K562 (cell line): ENCODE results near the gene CDH18. TPM values are rescaled to one million over a fixed set of nuclear protein-coding genes. Genes with fewer than 3 reads are reported as not detected.

Experiments used
- ATAC-seq: fragments of 200-7000 bp; cut with Tn5 transposase; 3 replicates; pipeline ENCODE4 v1.9.1; 2020; ENCODE audit warnings: moderate library complexity
- BruUV-seq: library from RNA; stranded (reverse); fragments of 400-500 nt; replicated peaks from 2 replicates; lab custom pipeline; 2021; lab: Mats Ljungman, UMichigan
- CTCF ChIA-PET: fragments of 300-600 bp; formaldehyde crosslinking; extraction: SDS; loops from one replicate; lab custom pipeline; 2021; ENCODE audit warnings: low intra/inter-chr PET ratio; lab: Yijun Ruan, JAX
- POLR2A ChIA-PET: fragments of 300-600, 350-650 bp; sonication (Branson Sonifier 250); formaldehyde crosslinking; extraction: SDS; loops from one replicate; lab custom pipeline; 2021; ENCODE audit warnings: antibody characterized with exemption, inconsistent platforms; lab: Yijun Ruan, JAX
- DNase-seq, 4 experiments: peaks; one replicate each; pipeline versions ENCODE4 v3.0.0 to v3.0.0-alpha.2; 2011 to 2018; ENCODE audit warnings: low spot score in 3 of 4, mixed read lengths in 3 of 4; ENCODE audit errors: extremely low read depth in 1 of 4
- FAIRE-seq: peaks from 2 replicates; lab custom pipeline; 2011; peaks lifted over from hg19 to GRCh38; lab: Jason Lieb, UNC
- H2AFZ ChIP-seq: 2 replicates; pipeline ENCODE4 v1.6.0; 2011; ENCODE audit warnings: low read depth, low read length, control low read depth, inconsistent platforms
- H3K27ac ChIP-seq: fragments of 200-600 bp; 3 replicates; pipeline ENCODE4 v1.8.0; 2011; ENCODE audit warnings: low read depth, mild to moderate bottlenecking, control low read depth, inconsistent platforms, low read length, moderate library complexity, mixed read lengths; ENCODE audit errors: extremely low read depth
- H3K27me3 ChIP-seq, 2 experiments: fragments of 300-600 bp in 1 of 2; 2 replicates in 1 of 2; 3 replicates in 1 of 2; pipeline versions ENCODE4 v1.6.0 to v1.8.0; 2011; ENCODE audit warnings: inconsistent platforms in 2 of 2, low read length in 2 of 2, mild to moderate bottlenecking in 1 of 2, mixed read lengths in 1 of 2, moderate library complexity in 1 of 2; ENCODE audit not compliant: control insufficient read depth in 2 of 2, insufficient read depth in 2 of 2
- H3K36me3 ChIP-seq: fragments of 300-600 bp; 3 replicates; pipeline ENCODE4 v1.8.0; 2011; ENCODE audit warnings: mild to moderate bottlenecking, low read length, inconsistent platforms; ENCODE audit not compliant: control insufficient read depth, insufficient read depth
- H3K4me1 ChIP-seq, 2 experiments: fragments of 200-600 bp in 1 of 2; replicated peaks in 1 of 2; 2 replicates in 1 of 2; 3 replicates in 1 of 2; pipeline versions ENCODE4 v1.5.1 to v1.8.0; 2011; ENCODE audit warnings: inconsistent platforms in 2 of 2, low read length in 2 of 2, mild to moderate bottlenecking in 1 of 2, mixed read lengths in 1 of 2, moderate library complexity in 1 of 2; ENCODE audit not compliant: control insufficient read depth in 2 of 2, insufficient read depth in 2 of 2
- H3K4me2 ChIP-seq: 2 replicates; pipeline ENCODE4 v1.6.1; 2011; ENCODE audit warnings: low read length, control low read depth, inconsistent platforms, mixed read lengths; ENCODE audit not compliant: insufficient read depth
- H3K4me3 ChIP-seq: fragments of 200-600 bp; sonication (generic), shearing (Covaris generic); 2 replicates; pipeline ENCODE4 v1.5.1; 2016; ENCODE audit warnings: control low read depth, inconsistent platforms
- H3K79me2 ChIP-seq: fragments of 200-600 bp; 3 replicates; pipeline ENCODE4 v1.8.0; 2011; ENCODE audit warnings: low read length, inconsistent platforms; ENCODE audit not compliant: control insufficient read depth, insufficient read depth
- H3K9ac ChIP-seq, 2 experiments: 2 replicates each; pipeline versions ENCODE4 v1.6.0 to v1.6.1; 2011; ENCODE audit warnings: low read depth in 2 of 2, low read length in 2 of 2, control low read depth in 1 of 2, inconsistent platforms in 1 of 2, mild to moderate bottlenecking in 1 of 2, mixed read lengths in 1 of 2; ENCODE audit not compliant: insufficient read depth in 1 of 2
- H3K9me1 ChIP-seq: one replicate; pipeline ENCODE4 v1.6.0; 2011; ENCODE audit warnings: inconsistent platforms, mild to moderate bottlenecking, low read length, moderate library complexity; ENCODE audit not compliant: control insufficient read depth, insufficient read depth
- H3K9me3 ChIP-seq: replicated peaks from 2 replicates; pipeline ENCODE4 v1.5.1; 2011; ENCODE audit warnings: low read depth, low read length, inconsistent platforms; ENCODE audit not compliant: control insufficient read depth, insufficient read depth
- H4K20me1 ChIP-seq: replicated peaks from 2 replicates; pipeline ENCODE4 v1.6.1; 2011; ENCODE audit warnings: low read length, inconsistent platforms, mixed read lengths; ENCODE audit not compliant: control insufficient read depth, insufficient read depth
- CREB1 ChIP-seq, 2 experiments: sonication (generic) in 1 of 2; formaldehyde crosslinking in 1 of 2; IDR thresholded peaks; 2 replicates each; pipeline versions ENCODE4 v1.6.1 to v1.8.0; 2012 to 2022; ENCODE audit warnings: inconsistent platforms in 1 of 2, mild to moderate bottlenecking in 1 of 2, missing genetic modification reagents in 1 of 2, moderate library complexity in 1 of 2
- CREM ChIP-seq: IDR thresholded peaks from 2 replicates; pipeline ENCODE4 v1.6.1; 2014; ENCODE audit warnings: antibody characterized with exemption, low read depth
- NRF1 ChIP-seq, 2 experiments: fragments of 450-650 bp; IDR thresholded peaks in 1 of 2; conservative IDR thresholded peaks in 1 of 2; 2 replicates each; pipeline ENCODE4 v1.6.1; 2014; ENCODE audit warnings: mild to moderate bottlenecking in 2 of 2
- POLR2H ChIP-seq: IDR thresholded peaks from 2 replicates; pipeline ENCODE4 v1.6.1; 2016; ENCODE audit warnings: missing genetic modification characterization, low read depth, mild to moderate bottlenecking, control low read depth, missing compliant biosample characterization, moderate library complexity
- PTBP1 ChIP-seq: fragments of 200-400 bp; formaldehyde crosslinking; IDR thresholded peaks from 2 replicates; pipeline ENCODE4 v1.6.1; 2017; ENCODE audit warnings: low read depth, low read length
- RBM22 ChIP-seq: fragments of 200-400 bp; formaldehyde crosslinking; IDR thresholded peaks from 2 replicates; pipeline ENCODE4 v1.6.1; 2018; ENCODE audit warnings: low read length, low read depth; ENCODE audit not compliant: poor library complexity, severe bottlenecking
- TAF9B ChIP-seq: fragments of 450-650 bp; IDR thresholded peaks from 2 replicates; pipeline ENCODE4 v1.6.1; 2018; ENCODE audit warnings: mild to moderate bottlenecking; ENCODE audit not compliant: partially characterized antibody
- XRCC3 ChIP-seq: fragments of 450-650 bp; IDR thresholded peaks from 2 replicates; pipeline ENCODE4 v1.6.1; 2017; ENCODE audit warnings: mild to moderate bottlenecking, moderate library complexity
- ZNF217 ChIP-seq: sonication (generic); formaldehyde crosslinking; IDR thresholded peaks from 2 replicates; pipeline ENCODE4 v1.8.0; 2022; ENCODE audit warnings: mild to moderate bottlenecking, missing genetic modification reagents
- ZSCAN32 ChIP-seq: fragments of 450-650 bp; formaldehyde crosslinking; IDR thresholded peaks from 2 replicates; pipeline ENCODE4 v1.4.0; 2020; ENCODE audit warnings: mild to moderate bottlenecking, moderate library complexity
- WGBS: fragments of 100-300 bp; shearing (Covaris generic); methylation state at CpG from one replicate; pipeline ENCODE4 v1.1.6; 2016; ENCODE audit warnings: low coverage, mixed read lengths; ENCODE audit not compliant: insufficient coverage; ENCODE audit errors: missing lambda C conversion rate; 5-methylcytosine and 5-hydroxymethylcytosine counted together
- in situ Hi-C: fragments of 300-500 bp; cut with MboI; formaldehyde crosslinking; loops from 4 replicates; pipeline ENCODE4 v1.15.0; 2018; ENCODE audit warnings: inconsistent platforms, mixed read lengths
- intact Hi-C: fragments of 100-400 bp; cut with micrococcal nuclease; formaldehyde crosslinking; loops from 2 replicates; pipeline ENCODE4 v1.14.2; 2022
- polyA plus RNA-seq, 8 experiments: library from polyadenylated mRNA; depleted of rRNA in 4 of 8; stranded (reverse) in 5 of 8; unstranded in 3 of 8; fragments of >200 nt; fragmentation: Nextera tagmentation in 2 of 8; fragmentation: Illumina TruSeq in 1 of 8; extraction: Ambion mirVana in 2 of 8; extraction: Trizol in 1 of 8; gene quantifications; 2 replicates each; pipeline versions ENCODE4 v1.2.1 to v1.2.3, GENCODE V29; 2011 to 2014; ENCODE audit warnings: inconsistent platforms in 1 of 8, missing spikeins in 1 of 8
- total RNA-seq, 7 experiments: library from RNA; depleted of rRNA in 6 of 7; stranded (reverse); fragments of >200 nt in 6 of 7; fragmentation: Illumina TruSeq in 2 of 7; extraction: Trizol in 2 of 7; gene quantifications; 2 replicates each; pipeline versions ENCODE4 v1.2.1 to v1.2.3, GENCODE V29; 2011 to 2021; ENCODE audit warnings: low replicate concordance in 1 of 7
- TF ChIP-seq, protein P1 (sequence below): fragments of 450-650 bp; formaldehyde crosslinking; IDR thresholded peaks from 2 replicates; pipeline ENCODE4 v1.4.0; 2020; ENCODE audit warnings: mild to moderate bottlenecking, moderate library complexity
- TF ChIP-seq, protein P2 (sequence below): fragments of 250-450 bp; sonication (Bioruptor Pico); IDR thresholded peaks from 2 replicates; pipeline ENCODE4 v1.8.0; 2022; ENCODE audit warnings: moderate library complexity, mild to moderate bottlenecking, inconsistent platforms

CDH18 gene
- total and polyA plus RNA-seq, 9 of the 15 experiments (the other 6 are each of a cell fraction or from before 2014, with no cell fraction given), result 0.18 to 1.4 (median 0.31) TPM

DNA sequence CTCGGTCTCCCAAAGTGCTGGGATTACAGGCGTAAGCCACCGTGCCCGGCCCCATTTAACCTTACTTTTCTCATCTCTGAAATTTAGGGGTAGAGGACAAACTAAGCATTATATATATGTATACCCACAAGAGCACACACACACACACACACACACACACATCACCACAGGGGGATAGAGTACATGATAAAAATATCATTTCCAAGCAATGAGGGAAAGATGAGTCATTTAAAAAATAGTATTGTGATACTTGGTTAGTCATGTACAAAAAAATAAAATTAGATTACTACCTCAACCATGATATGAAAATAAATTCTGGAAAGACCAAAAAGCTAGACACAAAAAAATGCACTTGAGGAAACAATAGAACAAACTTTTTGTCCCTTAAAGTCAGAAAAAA lies 67.2 kb downstream of the CDH18 start (continued):
- TF ChIP-seq XRCC3, result no peak
- no peak for TF ChIP-seq TAF9B
- TF ChIP-seq POLR2H, result no peak

DNA sequence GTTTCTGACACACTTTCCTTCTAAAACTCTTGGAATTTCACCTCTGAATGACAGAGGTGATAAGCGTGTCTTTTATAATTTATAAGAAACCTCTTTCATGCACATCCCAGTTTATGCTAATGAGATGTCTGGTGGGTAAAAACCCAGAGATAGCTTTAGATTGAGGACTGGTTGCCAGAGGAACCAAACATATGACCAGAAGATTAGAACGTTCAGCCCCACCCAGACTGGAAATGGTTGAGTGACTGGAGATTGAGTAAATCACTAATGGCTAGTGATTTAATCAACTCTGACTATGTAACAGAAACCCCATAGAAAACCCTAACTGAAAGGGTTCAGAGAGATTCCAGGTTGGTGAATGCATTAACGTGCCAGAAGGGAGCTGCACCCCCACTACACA lies 69.2 kb downstream of the CDH18 start:
- BruUV-seq, result no TSS peak
- Histone ChIP-seq H3K4me3 (no peak overlapping the region), H3K27me3 (no peaks in the 10 kb centered on the region), H3K27ac (no peak overlapping the region), H3K4me1 (no peaks in the 10 kb centered on the region), H3K79me2 (no peaks in the 10 kb centered on the region), H3K9me3 (no peaks in the 10 kb centered on the region), H3K9me1 (no peaks in the 10 kb centered on the region), H3K36me3 (no peaks in the 10 kb centered on the region), H3K4me2 (no peak overlapping the region), H4K20me1 (no peaks in the 10 kb centered on the region), H2AFZ (no peak overlapping the region), H3K9ac (no peak overlapping the region)
- intact Hi-C loops (no loop called here), in situ Hi-C loops (no loop called here)
- WGBS, result 0% methylated on average over 3 of the region's 3 CpGs
- FAIRE-seq (no peak), DNase-seq (no peak), ATAC-seq (no peak)
- CTCF ChIA-PET, result no interaction called here
- POLR2A ChIA-PET, result no interaction called here
- TF ChIP-seq CREM (no peak), RBM22 (no peak), CREB1 (IDR thresholded peaks at IDR 0.05) (no peak), CREB1 (CRISPR knock-in tag; IDR thresholded peaks at IDR 0.05) (no peak), ZNF217 (CRISPR knock-in tag) (no peak), PTBP1 (no peak), ZSCAN32 (CRISPR knock-in tag) (no peak), NRF1 (conservative IDR thresholded peaks at IDR 0.05 in 1 of 2, IDR thresholded peaks at IDR 0.05 in 1 of 2) (no peak)
- TF ChIP-seq, protein P1, sequence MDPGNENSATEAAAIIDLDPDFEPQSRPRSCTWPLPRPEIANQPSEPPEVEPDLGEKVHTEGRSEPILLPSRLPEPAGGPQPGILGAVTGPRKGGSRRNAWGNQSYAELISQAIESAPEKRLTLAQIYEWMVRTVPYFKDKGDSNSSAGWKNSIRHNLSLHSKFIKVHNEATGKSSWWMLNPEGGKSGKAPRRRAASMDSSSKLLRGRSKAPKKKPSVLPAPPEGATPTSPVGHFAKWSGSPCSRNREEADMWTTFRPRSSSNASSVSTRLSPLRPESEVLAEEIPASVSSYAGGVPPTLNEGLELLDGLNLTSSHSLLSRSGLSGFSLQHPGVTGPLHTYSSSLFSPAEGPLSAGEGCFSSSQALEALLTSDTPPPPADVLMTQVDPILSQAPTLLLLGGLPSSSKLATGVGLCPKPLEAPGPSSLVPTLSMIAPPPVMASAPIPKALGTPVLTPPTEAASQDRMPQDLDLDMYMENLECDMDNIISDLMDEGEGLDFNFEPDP (CRISPR knock-in tag), result no peak
- TF ChIP-seq, protein P2, sequence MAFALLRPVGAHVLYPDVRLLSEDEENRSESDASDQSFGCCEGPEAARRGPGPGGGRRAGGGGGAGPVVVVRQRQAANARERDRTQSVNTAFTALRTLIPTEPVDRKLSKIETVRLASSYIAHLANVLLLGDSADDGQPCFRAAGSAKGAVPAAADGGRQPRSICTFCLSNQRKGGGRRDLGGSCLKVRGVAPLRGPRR, result no peak
